Caco-2 (cell line): ENCODE results near the gene CTTNBP2NL. TPM values are rescaled to one million over a fixed set of nuclear protein-coding genes. Genes with fewer than 3 reads are reported as not detected.
"Not testable (repeated sequence)": the region's sequence is repeated elsewhere in the genome, so short reads cannot be mapped to it uniquely, and the experiment has no call there.

Experiments
- BruUV-seq: library from RNA; stranded (reverse); fragments of 400-500 nt; replicated peaks from 2 replicates; lab custom pipeline; 2021; lab: Mats Ljungman, UMichigan
- CTCF ChIA-PET: fragments of 300-600 bp; sonication (Branson Sonifier 250); formaldehyde crosslinking; loops from one replicate; lab custom pipeline; 2022; ENCODE audit warnings: antibody characterized with exemption; lab: Charles Lee
- POLR2A ChIA-PET: fragments of 300-600 bp; sonication (Branson Sonifier 250); formaldehyde crosslinking; loops from one replicate; lab custom pipeline; 2022; ENCODE audit warnings: antibody characterized with exemption; lab: Charles Lee
- DNase-seq, 2 experiments: peaks; one replicate each; pipeline versions ENCODE4 v3.0.0 to v3.0.0-alpha.2; 2020 to 2022
- H3K27me3 ChIP-seq: replicated peaks from 2 replicates; pipeline ENCODE4 v1.6.0; 2011; ENCODE audit warnings: low read length; ENCODE audit not compliant: control insufficient read depth, insufficient read depth
- H3K36me3 ChIP-seq: 2 replicates; pipeline ENCODE4 v1.5.1; 2011; ENCODE audit warnings: low read length; ENCODE audit not compliant: control insufficient read depth, insufficient read depth
- H3K4me1 ChIP-seq: fragments of 250-450 bp; sonication (Bioruptor Pico); 2 replicates; pipeline ENCODE4 v1.5.1; 2020; ENCODE audit warnings: mild to moderate bottlenecking
- H3K4me3 ChIP-seq: 2 replicates; pipeline ENCODE4 v1.5.1; 2011; ENCODE audit warnings: low read depth, mild to moderate bottlenecking, control low read depth, low read length
- H3K9me3 ChIP-seq: fragments of 250-450 bp; sonication (Bioruptor Pico); 2 replicates; pipeline ENCODE4 v1.5.1; 2020; ENCODE audit warnings: mild to moderate bottlenecking, moderate library complexity
- H3K27ac Mint-ChIP-seq: one replicate; pipeline ENCODE4 v1.8.0; 2022; ENCODE audit warnings: mixed read lengths; ENCODE audit not compliant: unreplicated experiment
- H3K27me3 Mint-ChIP-seq: one replicate; pipeline ENCODE4 v1.8.0; 2022; ENCODE audit warnings: mixed read lengths; ENCODE audit not compliant: insufficient read depth, unreplicated experiment
- H3K36me3 Mint-ChIP-seq: one replicate; pipeline ENCODE4 v1.8.0; 2022; ENCODE audit warnings: mild to moderate bottlenecking, mixed read lengths; ENCODE audit not compliant: insufficient read depth, unreplicated experiment
- H3K4me1 Mint-ChIP-seq: one replicate; pipeline ENCODE4 v1.8.0; 2022; ENCODE audit warnings: low read depth, mixed read lengths; ENCODE audit not compliant: unreplicated experiment
- H3K4me3 Mint-ChIP-seq: one replicate; pipeline ENCODE4 v1.8.0; 2022; ENCODE audit warnings: mild to moderate bottlenecking, moderate library complexity, mixed read lengths; ENCODE audit not compliant: unreplicated experiment
- H3K9me3 Mint-ChIP-seq: one replicate; pipeline ENCODE4 v1.8.0; 2022; ENCODE audit warnings: mixed read lengths; ENCODE audit not compliant: unreplicated experiment
- CTCF ChIP-seq, 2 experiments: fragments of 200-600 bp in 1 of 2; IDR thresholded peaks; 1 replicate in 1 of 2; 2 replicates in 1 of 2; pipeline versions ENCODE4 v1.5.1 to v1.8.0; 2011 to 2022; ENCODE audit warnings: antibody characterized with exemption in 1 of 2, control low read depth in 1 of 2, inconsistent platforms in 1 of 2, low read depth in 1 of 2, low read length in 1 of 2, mild to moderate bottlenecking in 1 of 2, moderate library complexity in 1 of 2; ENCODE audit not compliant: insufficient read depth in 1 of 2, severe bottlenecking in 1 of 2, unreplicated experiment in 1 of 2
- intact Hi-C: fragments of 100-400 bp; cut with micrococcal nuclease; formaldehyde crosslinking; loops from one replicate; pipeline ENCODE4 v1.10.0; 2022; ENCODE audit not compliant: unreplicated experiment
- total RNA-seq: library from RNA; stranded (reverse); gene quantifications from 2 replicates; pipeline ENCODE4 v1.2.3, GENCODE V29; 2022

CTTNBP2NL gene
- total RNA-seq, 1 experiment from 2014 or later = 11.3 TPM

DNA sequence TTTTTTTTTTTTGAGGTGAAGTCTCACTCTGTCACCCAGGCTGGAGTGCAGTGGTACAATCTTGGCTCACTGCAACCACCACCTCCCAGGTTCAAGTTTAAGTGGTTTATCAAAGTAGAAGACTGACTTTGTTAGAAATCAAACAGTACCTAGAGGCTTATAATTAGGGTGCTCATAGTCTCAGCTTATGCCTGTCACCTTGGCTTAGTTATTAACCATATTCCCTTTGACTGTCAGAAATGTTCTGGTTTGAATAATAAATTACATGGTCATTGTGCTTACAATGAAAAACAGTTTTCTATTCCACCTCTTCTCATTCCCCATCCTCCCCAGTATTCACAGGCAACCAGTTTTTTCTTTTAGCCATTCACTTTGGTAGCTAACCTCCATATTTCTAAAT, 54.8 kb downstream of the CTTNBP2NL start:
- no peaks in the 10 kb centered on the region for H3K36me3 ChIP-seq
- POLR2A ChIA-PET = no interaction called here
- BruUV-seq = no TSS peak

GRCh38 chr1:112451301-112451700, 55.3 kb downstream of the CTTNBP2NL start:
- H3K27me3 ChIP-seq, H3K4me1 ChIP-seq, H3K4me1 Mint-ChIP-seq, H3K27ac Mint-ChIP-seq, H3K27me3 Mint-ChIP-seq, H3K9me3 Mint-ChIP-seq, DNase-seq, H3K4me3 ChIP-seq, BruUV-seq, H3K4me3 Mint-ChIP-seq, H3K9me3 ChIP-seq, H3K36me3 ChIP-seq, CTCF ChIA-PET, POLR2A ChIA-PET, intact Hi-C loops: not testable (repeated sequence)
- H3K36me3 Mint-ChIP-seq = peaks cover 13% of the 10 kb centered on the region

More for the DNA sequence above, 54.8 kb downstream of the CTTNBP2NL start:
- no peaks in the 10 kb centered on the region for H3K4me1 ChIP-seq
- no peak overlapping the region for H3K27ac Mint-ChIP-seq
- no peak overlapping the region for H3K4me3 ChIP-seq
- peaks cover 8% of the 10 kb centered on the region for H3K36me3 Mint-ChIP-seq
- no peak for TF ChIP-seq CTCF (IDR thresholded peaks at IDR 0.05; ENCODE audit: insufficient read depth in 1 of 2, low read depth in 1 of 2, low read length in 1 of 2, severe bottlenecking in 1 of 2, unreplicated experiment in 1 of 2)
- no peaks in the 10 kb centered on the region for H3K9me3 Mint-ChIP-seq
- H3K9me3 ChIP-seq = no peaks in the 10 kb centered on the region
- H3K27me3 Mint-ChIP-seq = no peaks in the 10 kb centered on the region
- H3K4me3 Mint-ChIP-seq = no peak overlapping the region
- CTCF ChIA-PET = no interaction called here
- H3K4me1 Mint-ChIP-seq = no peaks in the 10 kb centered on the region
- no peak for DNase-seq
- intact Hi-C loops = no loop called here
- H3K27me3 ChIP-seq = no peaks in the 10 kb centered on the region

DNA sequence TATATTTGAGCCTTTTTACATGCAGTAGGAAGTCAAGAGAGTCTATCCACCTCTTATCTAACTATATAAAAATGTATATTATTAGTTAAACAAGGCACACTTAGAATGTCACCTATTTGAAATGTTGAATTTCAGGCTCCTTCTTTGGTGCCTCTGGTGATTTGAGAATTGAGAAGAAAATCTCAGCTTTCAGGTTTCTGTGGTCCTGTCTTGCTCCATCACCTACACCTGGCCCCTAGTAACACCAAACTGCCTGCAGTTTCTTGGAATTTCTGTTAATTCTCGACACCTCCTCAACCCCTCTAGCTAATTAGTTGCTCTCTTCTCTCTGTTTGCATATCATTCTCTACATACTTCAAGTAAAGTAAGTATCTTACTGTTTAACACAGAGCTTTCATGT, 57.9 kb downstream of the CTTNBP2NL start:
- no peaks in the 10 kb centered on the region for H3K36me3 ChIP-seq
- peaks cover 20% of the 10 kb centered on the region for H3K36me3 Mint-ChIP-seq
- POLR2A ChIA-PET = no interaction called here

More for the DNA sequence above, 57.9 kb downstream of the CTTNBP2NL start:
- no peak overlapping the region for H3K27ac Mint-ChIP-seq
- no peaks in the 10 kb centered on the region for H3K9me3 ChIP-seq
- H3K4me1 Mint-ChIP-seq = no peaks in the 10 kb centered on the region
- BruUV-seq = no TSS peak
- DNase-seq = no peak
- H3K4me3 ChIP-seq = no peak overlapping the region
- no peaks in the 10 kb centered on the region for H3K27me3 ChIP-seq
- H3K27me3 Mint-ChIP-seq = no peaks in the 10 kb centered on the region
- no peak for TF ChIP-seq CTCF (IDR thresholded peaks at IDR 0.05; ENCODE audit: insufficient read depth in 1 of 2, low read depth in 1 of 2, low read length in 1 of 2, severe bottlenecking in 1 of 2, unreplicated experiment in 1 of 2)
- H3K4me1 ChIP-seq = no peaks in the 10 kb centered on the region
- intact Hi-C loops = no loop called here
- no peaks in the 10 kb centered on the region for H3K9me3 Mint-ChIP-seq
- no peak overlapping the region for H3K4me3 Mint-ChIP-seq
- CTCF ChIA-PET = interaction anchor here (0.6 kb wide), 1 partner anchor 63 kb away, joined by 3 read pairs; no protein-coding TSS in a partner anchor
